ENCODE data around the gene NOVA2.
"Not testable (repeated sequence)": the region's sequence is repeated elsewhere in the genome, so short reads cannot be mapped to it uniquely, and the experiment has no call there.

The NOVA2 gene

DNA sequence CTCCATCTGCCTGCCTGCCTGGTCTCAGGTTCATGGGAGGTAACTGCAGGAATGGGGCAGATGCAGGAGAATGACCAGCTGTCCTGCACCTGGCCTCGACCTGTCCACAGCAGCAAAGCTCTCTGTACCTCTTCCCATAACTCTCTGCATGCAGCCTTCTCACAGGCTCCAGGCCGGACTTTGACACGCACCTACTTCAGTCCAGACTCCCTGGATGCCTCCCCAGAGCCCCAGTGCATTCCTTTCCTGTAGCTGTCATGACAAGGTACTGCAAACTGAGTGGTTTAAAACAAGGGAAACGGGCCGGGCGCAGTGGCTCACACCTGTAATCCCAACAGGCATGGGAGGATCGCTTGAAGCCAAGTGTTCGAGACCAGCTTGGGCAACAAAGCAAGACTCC, 62.4 kb downstream of the NOVA2 start:
- H3K4me3 ChIP-seq (ENCODE audit: low read length), result no peak overlapping the region
- TF ChIP-seq ZNF274 (IDR thresholded peaks at IDR 0.05; ENCODE audit: low read depth, low read length), result no peak

DNA sequence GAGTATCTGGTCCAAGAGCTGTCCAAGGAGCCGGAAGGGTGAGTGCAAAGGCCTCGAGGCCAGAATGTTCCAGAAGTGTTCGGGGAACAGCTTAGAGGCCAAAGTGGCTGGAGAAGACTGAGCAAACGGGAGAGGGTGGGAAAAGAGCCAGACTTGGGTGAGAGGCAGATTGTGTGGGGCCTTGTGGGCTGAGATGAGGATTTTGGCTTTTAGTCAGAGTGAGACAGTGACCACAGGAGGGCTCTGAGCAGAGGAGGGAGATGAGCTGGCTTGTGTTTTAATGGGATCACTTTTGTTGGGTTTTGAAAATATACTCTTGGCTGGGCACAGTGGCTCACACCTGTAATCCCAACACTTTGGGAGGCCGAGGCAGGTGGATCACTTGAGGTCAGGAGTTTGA, 64.7 kb downstream of the NOVA2 start:
- H3K4me3 ChIP-seq (ENCODE audit: low read length), result no peak overlapping the region
- no peak for TF ChIP-seq ZNF274 (IDR thresholded peaks at IDR 0.05; ENCODE audit: low read depth, low read length)

DNA sequence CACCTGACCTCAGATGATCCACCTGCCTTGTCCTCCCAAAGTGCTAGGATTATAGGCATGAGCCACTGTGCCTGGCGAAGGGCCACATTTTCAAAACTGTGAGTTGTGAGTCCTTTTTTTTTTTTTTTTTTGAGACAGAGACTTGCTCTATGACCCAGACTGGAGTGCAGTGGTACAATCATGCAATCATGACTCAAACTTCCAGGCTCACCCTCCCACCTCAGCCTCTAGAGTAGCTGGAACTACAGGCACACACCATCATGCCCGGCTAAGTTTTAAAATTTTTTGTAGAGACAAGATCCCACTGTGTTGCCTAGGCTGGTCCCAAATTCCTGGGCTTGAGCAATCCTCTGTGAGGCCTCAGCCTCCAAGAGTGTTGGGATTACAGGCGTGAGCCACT, 67.4 kb downstream of the NOVA2 start:
- TF ChIP-seq ZNF274 (IDR thresholded peaks at IDR 0.05; ENCODE audit: low read depth, low read length), result no peak
- H3K4me3 ChIP-seq (ENCODE audit: low read length), result no peak overlapping the region

DNA sequence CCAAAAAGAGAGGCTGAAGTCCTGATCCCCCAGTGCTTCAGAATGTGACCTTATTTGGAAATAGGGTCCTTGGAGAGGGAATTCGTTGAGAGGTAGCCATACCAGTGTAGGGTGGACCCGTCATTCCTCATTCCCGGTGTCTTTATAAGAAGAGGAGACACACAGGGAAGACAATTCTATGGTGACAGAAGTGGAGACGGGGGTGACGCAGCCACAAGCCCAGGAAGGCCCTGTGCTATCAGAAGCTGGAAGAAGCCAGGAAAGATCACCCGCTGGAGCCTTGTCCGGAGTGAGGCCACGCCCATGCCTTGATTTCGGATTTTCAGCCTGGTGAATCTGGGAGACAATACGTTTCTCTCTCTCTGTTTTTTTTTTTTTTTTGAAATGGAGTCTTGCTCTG, 68.7 kb downstream of the NOVA2 start:
- TF ChIP-seq ZNF274 (IDR thresholded peaks at IDR 0.05; ENCODE audit: low read depth, low read length), result no peak
- no peak overlapping the region for H3K4me3 ChIP-seq (ENCODE audit: low read length)

DNA sequence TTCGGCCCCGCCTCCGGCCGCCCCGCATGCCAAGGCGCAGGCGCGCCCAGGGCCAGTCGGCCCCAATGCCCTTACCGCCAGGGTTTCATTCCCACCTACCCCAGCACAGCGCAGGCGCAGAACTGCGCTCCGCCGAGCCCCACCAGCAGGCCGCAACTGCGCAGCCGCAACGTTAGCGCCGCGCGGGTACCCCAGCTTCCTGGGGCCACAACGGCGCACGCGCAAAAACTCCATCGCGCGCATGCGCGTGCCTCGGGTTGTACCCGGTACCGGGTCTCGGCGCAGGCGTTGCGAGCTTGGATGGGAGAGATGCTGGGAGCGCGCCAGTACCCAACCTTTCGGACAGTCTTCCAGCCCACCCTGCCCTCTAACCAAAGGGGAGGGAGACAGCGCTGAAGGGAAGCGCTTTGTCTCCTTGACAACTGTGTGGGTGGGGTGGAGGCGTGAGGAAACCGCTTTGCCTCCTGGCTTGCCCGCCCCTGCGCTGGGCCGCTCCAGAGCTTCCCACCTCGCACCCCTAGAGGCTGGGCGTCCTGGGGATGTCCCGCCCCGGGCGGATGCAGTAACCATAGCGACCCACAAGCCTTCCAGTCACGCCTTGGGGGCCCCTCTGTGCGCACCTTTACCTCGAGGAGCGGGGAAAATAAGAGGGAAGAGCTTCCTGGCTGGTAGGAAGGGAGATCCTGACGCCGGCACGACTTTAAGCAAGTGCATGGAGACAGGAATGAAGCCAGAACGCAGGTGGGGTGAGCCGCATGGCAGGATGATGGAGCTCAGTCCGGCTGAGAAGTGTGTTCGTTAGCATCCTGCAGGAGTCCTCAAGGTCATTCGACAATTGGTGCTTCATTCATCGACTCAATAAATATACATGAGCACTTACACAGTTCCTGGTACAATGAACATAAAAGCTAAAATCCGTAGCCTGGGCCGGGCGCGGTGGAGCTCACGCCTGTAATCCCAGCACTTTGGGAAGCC, 70.7 kb downstream of the NOVA2 start:
- no peak for TF ChIP-seq ZNF274 (IDR thresholded peaks at IDR 0.05; ENCODE audit: low read depth, low read length)
- peak overlapping the region; percentile 73; the same call in 1 of the 2 replicates for H3K4me3 ChIP-seq (ENCODE audit: low read length)

DNA sequence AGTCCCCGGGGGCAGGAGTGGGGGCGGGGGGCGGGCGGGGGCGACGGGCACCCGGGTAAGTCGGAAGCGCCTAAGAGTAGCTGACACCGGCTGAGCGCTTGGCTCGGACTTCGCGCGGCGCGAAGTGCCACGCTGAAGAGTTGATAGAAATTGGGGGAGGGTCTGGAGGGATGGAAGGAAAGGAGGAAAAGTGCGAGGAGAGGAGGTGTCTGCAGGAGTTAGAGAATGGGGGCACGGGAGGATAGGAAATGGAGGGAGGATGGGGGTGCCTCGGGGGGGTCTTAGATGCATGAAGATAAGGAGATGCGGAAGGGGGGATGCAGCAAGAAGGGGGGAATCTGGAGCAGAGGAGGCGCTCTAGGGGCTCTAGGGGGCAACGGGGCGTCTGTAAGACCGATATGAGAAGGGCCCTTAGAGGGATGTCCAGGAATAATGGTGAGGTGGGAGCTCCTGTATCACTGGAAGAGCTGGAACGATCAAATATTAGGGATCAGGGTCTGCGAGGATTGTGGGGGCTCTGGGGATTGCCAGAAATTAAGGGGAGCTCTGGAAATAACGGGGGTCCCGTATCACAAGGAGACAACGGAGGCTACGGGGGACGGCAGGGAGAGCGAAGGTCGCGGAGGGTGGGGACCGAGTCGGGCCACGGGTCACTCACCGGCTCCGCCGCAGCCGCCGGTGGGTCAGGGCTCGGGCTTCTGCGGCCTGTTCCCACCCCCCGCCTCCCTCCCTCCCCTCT, 71.6 kb downstream of the NOVA2 start, which contains the start of gene MYPOP:
Gene MYPOP (minus strand): TSS at position 702 of the 739 bp plus-strand sequence. CDS start 840 bp downstream, outside the sequence.
- no peak for TF ChIP-seq ZNF274 (IDR thresholded peaks at IDR 0.05; ENCODE audit: low read depth, low read length)
- H3K4me3 ChIP-seq (ENCODE audit: low read length), result peak within 1 kb of the TSS; percentile 82

DNA sequence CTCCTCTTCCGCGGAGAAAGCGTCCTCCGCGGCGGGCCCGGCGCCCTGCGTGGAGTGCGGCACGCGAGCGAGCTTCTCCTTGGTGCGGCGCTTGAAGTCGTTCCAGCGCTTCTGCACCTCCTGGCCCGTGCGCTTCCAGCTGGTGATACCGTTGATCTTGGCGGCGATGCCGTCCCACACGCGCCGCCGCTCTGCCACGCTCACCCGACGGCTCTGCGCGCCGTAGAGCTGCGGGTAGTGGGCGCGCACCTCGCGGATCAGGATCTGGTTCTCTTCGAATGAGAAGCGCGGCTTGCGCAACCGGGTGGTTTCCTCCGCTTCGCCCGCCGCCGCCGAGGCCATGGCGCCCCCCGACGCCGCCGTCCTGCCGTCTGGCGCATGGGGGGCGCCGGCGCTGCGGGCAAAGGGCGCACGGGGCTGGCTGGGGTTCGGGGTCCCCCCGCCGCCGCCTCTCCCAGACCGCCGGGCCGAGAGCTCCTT, 72.2 kb downstream of the NOVA2 start:
- peak overlapping the region; percentile 82 for H3K4me3 ChIP-seq (ENCODE audit: low read length)
- no peak for TF ChIP-seq ZNF274 (IDR thresholded peaks at IDR 0.05; ENCODE audit: low read depth, low read length)

DNA sequence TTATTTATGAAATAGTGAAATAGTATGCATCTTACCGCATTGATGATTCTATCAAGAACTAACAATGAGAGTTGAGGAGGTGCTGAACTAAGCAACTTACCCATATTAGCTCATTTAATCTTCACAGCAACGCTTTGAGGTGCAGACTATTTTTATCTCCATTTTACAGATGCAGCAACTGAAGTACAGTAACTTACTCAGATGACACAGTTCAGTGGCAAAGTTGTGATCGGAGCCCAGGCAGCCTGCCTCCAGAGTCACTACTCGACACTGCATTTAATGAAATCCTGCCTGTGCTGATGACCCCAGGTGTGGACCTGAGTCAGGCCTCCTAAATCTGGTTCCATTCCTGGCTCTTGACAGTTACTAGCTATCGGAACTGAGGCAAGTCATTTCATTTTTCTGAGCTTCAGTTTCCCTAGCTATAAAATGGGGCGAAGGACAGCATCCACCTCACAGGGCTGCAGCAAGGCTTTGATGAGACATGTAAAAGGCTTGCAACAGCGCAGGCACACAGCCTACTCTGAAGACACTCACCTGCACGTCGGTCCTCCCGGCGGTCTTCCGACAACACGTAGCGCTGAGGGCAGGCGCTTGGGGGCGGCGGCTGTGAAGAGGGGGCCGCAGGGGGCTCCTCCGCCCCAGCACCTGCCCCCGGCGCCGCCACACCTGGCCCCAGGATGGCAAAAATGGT, 72.8 kb downstream of the NOVA2 start:
- TF ChIP-seq ZNF274 (IDR thresholded peaks at IDR 0.05; ENCODE audit: low read depth, low read length), result no peak

DNA sequence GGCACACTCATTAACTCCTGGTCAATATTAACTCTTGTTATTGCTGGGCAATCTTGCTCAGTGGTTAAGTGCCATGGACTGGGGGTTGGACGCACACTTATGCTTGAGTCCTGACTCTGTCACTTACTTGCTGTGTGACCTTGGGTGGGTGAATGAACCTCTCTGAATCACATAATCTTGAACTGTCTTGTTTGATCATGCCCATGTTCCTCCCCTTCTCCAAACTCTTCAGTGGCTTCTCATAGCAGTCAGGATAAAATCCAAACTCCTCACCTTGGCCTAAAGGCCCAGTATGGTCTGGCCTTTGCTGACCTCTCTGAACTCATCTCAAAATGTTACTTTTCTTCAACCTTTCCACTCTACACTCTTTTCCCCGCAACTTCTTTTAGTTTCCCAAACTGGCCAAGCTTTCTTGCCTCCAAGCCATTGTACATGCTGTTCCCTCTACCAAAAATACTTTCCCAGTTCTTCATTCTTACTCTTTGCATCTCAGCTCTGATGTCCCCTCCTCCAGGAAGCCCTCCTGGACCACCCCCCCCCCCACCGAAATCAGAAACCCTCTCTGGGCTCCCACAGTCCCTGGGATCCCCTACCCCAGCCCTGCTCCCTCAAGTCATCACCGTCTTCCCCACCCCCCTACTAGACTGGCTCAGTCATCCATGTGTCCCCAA, 73.6 kb downstream of the NOVA2 start:
- TF ChIP-seq ZNF274 (IDR thresholded peaks at IDR 0.05; ENCODE audit: low read depth, low read length), result no peak
- no peak overlapping the region for H3K4me3 ChIP-seq (ENCODE audit: low read length)

More for the DNA sequence above, 72.8 kb downstream of the NOVA2 start:
- peak overlapping the region; percentile 82; the same call in 1 of the 2 replicates for H3K4me3 ChIP-seq (ENCODE audit: low read length)

DNA sequence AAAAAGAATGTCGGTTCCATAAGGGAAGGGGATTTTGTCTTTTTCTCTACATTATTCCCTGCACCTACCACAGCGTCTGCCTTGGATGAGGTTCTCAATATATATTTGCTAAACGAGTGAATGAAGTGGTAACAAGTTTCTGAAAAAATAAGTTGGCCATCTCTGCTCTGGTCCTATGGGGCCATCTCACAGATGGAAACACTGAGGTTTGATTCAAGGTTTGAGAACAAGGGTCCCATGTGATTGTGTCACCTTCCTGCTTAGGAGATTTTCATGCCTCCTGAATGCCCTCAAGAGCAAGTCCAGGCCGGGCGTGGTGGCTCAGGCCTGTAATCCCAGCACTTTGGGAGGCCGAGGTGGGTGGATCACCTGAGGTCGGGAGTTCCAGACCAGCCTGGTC, 74.4 kb downstream of the NOVA2 start:
- H3K4me3 ChIP-seq (ENCODE audit: low read length), result no peak overlapping the region
- no peak for TF ChIP-seq ZNF274 (IDR thresholded peaks at IDR 0.05; ENCODE audit: low read depth, low read length)

DNA sequence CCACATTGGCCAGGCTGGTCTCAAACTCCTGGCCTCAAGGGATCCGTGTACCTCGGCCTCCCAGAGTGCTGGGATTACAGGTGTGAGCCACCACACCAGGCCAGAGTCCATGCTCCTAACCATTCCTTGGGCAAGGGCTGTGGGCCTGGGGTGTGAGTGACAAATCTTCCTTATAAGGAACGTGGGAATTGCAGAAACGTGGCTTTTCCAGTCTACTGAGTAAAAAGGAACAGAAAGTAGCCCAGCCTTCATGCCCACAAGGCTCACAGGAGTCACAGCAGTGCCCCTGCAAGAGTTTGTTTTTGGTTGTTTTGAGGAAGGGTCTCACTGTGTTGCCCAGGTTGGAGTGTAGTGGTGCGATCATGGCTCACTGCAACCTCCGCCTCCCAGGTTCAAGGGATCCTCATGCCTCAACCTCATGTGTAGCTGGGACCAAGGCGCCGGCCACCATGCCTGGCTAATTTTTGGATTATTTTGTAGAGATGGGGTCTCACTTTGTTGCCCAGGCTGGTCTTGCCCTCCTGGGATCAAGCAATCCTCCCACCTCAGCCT, 76.3 kb downstream of the NOVA2 start:
- TF ChIP-seq ZNF274 (IDR thresholded peaks at IDR 0.05; ENCODE audit: low read depth, low read length), result no peak
- H3K4me3 ChIP-seq (ENCODE audit: low read length), result no peak overlapping the region

DNA sequence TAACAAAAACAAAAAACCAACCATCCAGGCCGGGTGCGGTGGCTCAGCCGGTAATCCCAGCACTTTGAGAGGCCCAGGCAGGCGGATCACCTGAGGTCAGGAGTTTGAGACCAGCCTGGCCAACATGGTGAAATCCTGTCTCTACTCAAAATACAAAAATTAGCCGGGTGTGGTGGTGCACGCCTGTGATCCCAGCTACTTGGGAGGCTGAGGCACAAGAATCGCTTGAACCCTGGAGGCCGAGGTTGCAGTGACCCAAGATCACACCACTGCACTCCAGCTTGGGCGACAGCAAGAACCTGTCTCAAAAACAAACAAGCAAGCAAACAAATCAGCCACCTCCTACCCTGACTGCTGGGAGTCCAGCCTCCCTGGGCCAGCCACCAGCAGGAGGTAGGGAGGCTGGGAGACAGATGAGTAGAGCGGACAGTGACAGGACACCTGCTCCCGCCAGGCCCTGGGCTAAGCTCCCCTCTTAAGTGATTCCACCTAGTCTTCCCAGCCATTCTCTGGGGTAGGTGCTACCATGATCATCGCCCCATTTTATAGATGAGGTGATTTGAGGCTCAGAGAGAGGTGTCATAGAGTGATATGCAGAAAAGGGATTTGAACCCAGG, 77.6 kb downstream of the NOVA2 start:
- H3K4me3 ChIP-seq (ENCODE audit: low read length), result not testable (repeated sequence)

DNA sequence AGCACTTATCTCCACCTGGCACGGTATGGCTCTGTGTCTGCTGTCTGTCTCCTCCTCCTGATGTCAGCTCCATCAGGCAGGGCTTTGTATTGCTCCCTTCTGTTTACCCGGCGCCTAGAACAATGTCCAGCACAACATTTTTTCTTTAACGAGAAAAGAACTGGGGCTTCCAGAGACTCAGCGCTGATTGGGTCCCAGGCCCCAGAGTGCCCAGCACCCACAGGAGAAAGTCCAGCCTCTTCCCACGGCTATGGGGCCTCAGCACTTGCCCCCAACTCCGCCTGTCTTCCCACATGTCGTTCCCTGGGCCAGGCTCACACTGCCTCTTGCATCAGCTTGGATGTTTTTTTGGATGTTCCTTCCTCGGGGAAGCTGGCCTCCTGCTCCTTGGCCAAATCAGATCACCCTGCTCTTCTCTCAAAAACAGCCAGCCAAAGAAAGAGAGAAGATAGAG, 78.1 kb downstream of the NOVA2 start:
- TF ChIP-seq ZNF274 (IDR thresholded peaks at IDR 0.05; ENCODE audit: low read depth, low read length), result no peak
- H3K4me3 ChIP-seq (ENCODE audit: low read length), result no peak overlapping the region
